Omental fat pad (tissue), 4 donors: ENCODE results near the gene SMIM27. TPM values are rescaled to one million over a fixed set of nuclear protein-coding genes. Genes with fewer than 3 reads are reported as not detected.
"Not testable (repeated sequence)": the region's sequence is repeated elsewhere in the genome, so short reads cannot be mapped to it uniquely, and the experiment has no call there.

Source experiments
- ATAC-seq: fragments of 150-250 bp; one replicate; pipeline ENCODE4 v1.9.1; 2016; ENCODE audit warnings: mild to moderate bottlenecking, moderate library complexity; ENCODE audit not compliant: low FRiP score
- DNase-seq: peaks from one replicate; pipeline ENCODE4 v3.0.0-alpha.2; 2019; ENCODE audit warnings: low spot score
- CTCF ChIP-seq, 3 donors: fragments of 450-650 bp; IDR thresholded peaks; one replicate each; pipeline ENCODE4 v1.5.1; 2016 to 2017; ENCODE audit warnings: antibody characterized with exemption in 3 of 3, mild to moderate bottlenecking in 3 of 3, moderate library complexity in 2 of 3
- total RNA-seq, 4 donors: library from RNA; depleted of rRNA; stranded (reverse); fragments of >200 nt; gene quantifications; one replicate each; pipeline ENCODE4 v1.1.0, GENCODE V29; 2016

The SMIM27 gene
- total RNA-seq, 4 donors from 2014 or later, result 3.7 to 7.3 (median 4.3) TPM

DNA sequence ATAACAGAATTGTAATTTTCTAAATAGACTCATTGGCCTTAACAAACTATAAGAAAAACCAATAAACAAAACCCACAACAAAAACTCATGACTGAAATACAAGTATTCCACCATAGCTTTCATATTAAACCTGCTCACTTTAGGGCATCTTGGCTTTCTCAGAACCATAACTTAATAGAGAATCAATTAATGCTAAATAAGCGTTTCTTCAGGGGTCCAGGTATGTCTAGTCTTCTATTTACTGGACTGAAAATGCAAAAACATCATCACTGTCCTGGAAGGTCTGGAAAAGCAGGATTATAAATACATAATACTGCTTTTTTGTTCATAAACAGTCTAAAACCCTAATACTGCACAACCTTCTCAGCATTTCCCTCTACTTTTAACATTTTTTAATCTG, 6.2 kb upstream of the SMIM27 start:
- DNase-seq (no peak), ATAC-seq (no peak)
- TF ChIP-seq CTCF (IDR thresholded peaks at IDR 0.05), result no peak

DNA sequence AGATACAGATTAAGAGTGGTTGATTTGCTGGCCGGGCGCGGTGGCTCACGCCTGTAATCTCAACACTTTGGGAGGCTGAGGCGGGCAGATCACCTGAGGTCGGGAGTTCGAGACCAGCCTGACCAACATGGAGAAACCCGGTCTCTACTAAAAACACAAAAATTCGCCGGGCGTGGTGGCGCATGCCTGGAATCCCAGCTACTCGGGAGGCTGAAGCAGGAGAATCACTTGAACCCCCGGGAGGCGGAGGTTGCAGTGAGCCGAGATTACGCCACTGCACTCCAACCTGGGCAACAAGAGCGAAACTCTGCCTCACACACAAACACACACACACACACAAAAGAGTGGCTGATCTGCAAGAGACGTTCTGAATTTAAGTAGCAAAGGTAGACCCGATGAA, 3.9 kb upstream of the SMIM27 start:
- not testable (repeated sequence) for ATAC-seq, DNase-seq

DNA sequence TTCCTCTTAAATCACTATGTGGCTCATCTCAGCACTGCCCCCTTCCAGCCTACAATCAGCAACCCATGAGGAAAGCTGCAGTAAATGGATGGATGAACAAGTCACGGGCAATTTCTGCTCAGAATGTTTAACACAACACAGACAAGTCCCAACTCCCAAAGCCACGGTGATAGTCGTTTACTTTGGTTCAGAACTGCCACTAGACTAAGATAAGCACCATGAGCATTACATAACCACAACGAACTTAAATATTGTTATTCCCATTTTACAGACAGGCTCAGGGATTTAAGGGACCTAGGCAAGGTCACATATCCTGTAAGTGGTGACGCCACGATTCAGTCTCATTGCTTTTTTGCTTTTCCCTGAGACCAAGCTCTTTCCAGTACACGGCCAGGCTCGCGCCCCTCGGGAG, 2.0 kb upstream of the SMIM27 start:
- no peak for TF ChIP-seq CTCF (IDR thresholded peaks at IDR 0.05)
- ATAC-seq (no peak), DNase-seq (no peak)

GRCh38 chr9:32550562-32551275, 1.4 kb upstream of the SMIM27 start:
- peak; percentile 85 for ATAC-seq
- peak; percentile 84 for DNase-seq

GRCh38 chr9:32551276-32552051, 663 bp upstream of the SMIM27 start:
- ATAC-seq, result peak; percentile 35
- DNase-seq, result no peak
- no peak for TF ChIP-seq CTCF (IDR thresholded peaks at IDR 0.05)

More at GRCh38 chr9:32550562-32551275, 1.4 kb upstream of the SMIM27 start:
- no peak for TF ChIP-seq CTCF (IDR thresholded peaks at IDR 0.05)

DNA sequence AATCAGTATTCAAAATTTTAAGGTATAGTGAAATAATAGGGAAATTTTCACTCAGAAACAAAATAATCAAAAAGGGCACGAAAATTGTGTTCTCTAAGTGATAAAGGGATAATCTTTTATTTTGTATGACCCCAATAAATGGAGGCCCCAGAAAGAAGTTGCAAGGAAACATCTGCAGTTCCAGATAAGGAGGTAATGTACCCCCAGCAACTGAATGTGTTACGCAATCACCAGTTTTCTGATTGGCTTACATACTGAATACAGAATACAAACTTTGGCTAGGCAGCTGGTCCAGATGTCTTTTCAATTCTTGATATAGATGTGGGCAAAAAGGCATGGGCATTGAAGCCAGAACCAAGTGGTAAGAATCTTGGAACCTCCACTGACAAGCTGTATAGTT, 2.0 kb downstream of the SMIM27 start:
- DNase-seq (no peak), ATAC-seq (no peak)
- TF ChIP-seq CTCF (IDR thresholded peaks at IDR 0.05), result no peak

- TF ChIP-seq CTCF (IDR thresholded peaks at IDR 0.05), result no peak
- ATAC-seq, result no peak
- no peak for DNase-seq
Measured at GRCh38 chr9:32554591-32554990, 2.5 kb downstream of the SMIM27 start.
